Cardiac muscle cell (in vitro differentiated cells and primary cell): ENCODE measurements around the gene IRX2. TPM values are rescaled to one million over a fixed set of nuclear protein-coding genes. Genes with fewer than 3 reads are reported as not detected.

Source experiments
- DNase-seq, 2 donors: peaks; one replicate each; pipeline versions ENCODE4 v3.0.0 to v3.0.0-alpha.2; 2010 to 2017; ENCODE audit warnings: low read depth in 1 of 2, low spot score in 1 of 2
- H3K27ac ChIP-seq: fragments of 200-600 bp; sonication (generic); 2 replicates; pipeline ENCODE4 v1.5.1; 2016
- H3K27me3 ChIP-seq: fragments of 200-600 bp; sonication (generic); 2 replicates; pipeline ENCODE4 v1.6.0; 2016; ENCODE audit warnings: control low read depth
- H3K36me3 ChIP-seq: fragments of 200-600 bp; sonication (generic); 2 replicates; pipeline ENCODE4 v1.5.1; 2016; ENCODE audit warnings: control low read depth
- H3K4me1 ChIP-seq: fragments of 200-600 bp; sonication (generic); 2 replicates; pipeline ENCODE4 v1.8.1; 2017; ENCODE audit warnings: low read depth, mild to moderate bottlenecking, mixed run types
- H3K4me3 ChIP-seq: fragments of 200-600 bp; sonication (generic); 2 replicates; pipeline ENCODE4 v1.5.1; 2016; ENCODE audit warnings: mild to moderate bottlenecking
- H3K9me3 ChIP-seq: fragments of 200-600 bp; sonication (generic); 2 replicates; pipeline ENCODE4 v1.5.1; 2017; ENCODE audit warnings: low read depth, mild to moderate bottlenecking, control low read depth
- CTCF ChIP-seq: IDR thresholded peaks from 2 replicates; pipeline ENCODE4 v1.5.1; 2012; ENCODE audit warnings: low read depth, mild to moderate bottlenecking, low read length
- polyA plus RNA-seq: library from polyadenylated mRNA; unstranded; fragments of >200 nt; fragmentation: Nextera tagmentation; extraction: Ambion mirVana; gene quantifications from 2 replicates; pipeline ENCODE4 v1.2.1, GENCODE V29; 2016
- total RNA-seq: library from RNA; depleted of rRNA; stranded (reverse); fragments of >200 nt; gene quantifications from 2 replicates; pipeline ENCODE4 v1.2.3, GENCODE V29; 2016

IRX2 gene
- total and polyA plus RNA-seq, 2 experiments from 2014 or later = 55.2 to 122 TPM

DNA sequence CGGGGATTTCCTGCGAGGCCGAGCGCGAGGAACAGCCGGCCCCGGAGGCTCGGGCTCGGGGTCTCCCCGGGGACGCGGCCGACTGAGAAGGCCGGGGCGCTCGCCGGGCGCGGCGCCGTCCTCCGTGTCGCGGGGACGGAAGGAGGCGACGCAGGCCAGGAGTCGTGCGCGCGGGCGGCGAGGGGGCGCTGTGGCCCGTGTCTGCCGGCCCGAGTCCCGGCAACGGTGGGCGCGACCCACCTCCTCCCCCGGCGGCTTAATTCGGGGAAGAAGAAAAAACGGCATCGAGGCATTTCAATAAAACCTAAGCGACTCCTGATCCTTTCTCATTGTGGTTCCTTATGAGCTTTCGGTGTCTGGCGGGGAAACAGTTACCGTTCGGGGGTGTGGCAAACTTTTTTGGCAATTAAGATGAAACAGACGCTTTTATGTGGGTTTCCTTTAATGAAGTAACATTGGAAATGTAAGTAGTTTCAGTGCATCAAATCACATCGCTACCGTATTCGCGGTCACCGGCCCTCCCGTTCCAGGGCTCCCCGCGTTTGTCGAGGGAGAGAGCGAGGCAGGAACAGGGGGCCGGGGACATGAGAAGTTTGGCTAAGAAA lies 3.7 kb upstream of the IRX2 start:
- peaks cover 18% of the 10 kb centered on the region for H3K4me1 ChIP-seq
- DNase-seq = peak in 1 of 2 donors; percentile 75
- H3K27me3 ChIP-seq = peaks cover 32% of the 10 kb centered on the region

GRCh38 chr5:2754581-2755075 lies 3.2 kb upstream of the IRX2 start:
- Histone ChIP-seq H3K27me3 (peaks cover 32% of the 10 kb centered on the region), H3K4me3 (peak overlapping the region; percentile 54), H3K4me1 (peaks cover 18% of the 10 kb centered on the region), H3K36me3 (no peaks in the 10 kb centered on the region), H3K27ac (peak overlapping the region; percentile 75), H3K9me3 (no peaks in the 10 kb centered on the region)
- no peak for TF ChIP-seq CTCF
- DNase-seq = peak in 1 of 2 donors; percentile 59

More for the DNA sequence above, 3.7 kb upstream of the IRX2 start:
- H3K27ac ChIP-seq = peak overlapping the region; percentile 75
- no peaks in the 10 kb centered on the region for H3K36me3 ChIP-seq
- peak overlapping the region; percentile 53 for H3K4me3 ChIP-seq
- TF ChIP-seq CTCF = no peak
- H3K9me3 ChIP-seq = no peaks in the 10 kb centered on the region

GRCh38 chr5:2753452-2754420 lies 2.3 kb upstream of the IRX2 start:
- TF ChIP-seq CTCF = no peak
- H3K27ac ChIP-seq = peak overlapping the region; percentile 91
- peaks cover 18% of the 10 kb centered on the region for H3K4me1 ChIP-seq
- DNase-seq = peak in 1 of 2 donors; percentile 30
- H3K9me3 ChIP-seq = no peaks in the 10 kb centered on the region
- H3K27me3 ChIP-seq = peaks cover 32% of the 10 kb centered on the region
- H3K36me3 ChIP-seq = peaks cover 8% of the 10 kb centered on the region
- H3K4me3 ChIP-seq = peak overlapping the region; percentile 54

- Histone ChIP-seq H3K27ac (peak overlapping the region; percentile 91), H3K36me3 (peaks cover 13% of the 10 kb centered on the region), H3K4me3 (peak overlapping the region; percentile 54), H3K27me3 (peaks cover 26% of the 10 kb centered on the region), H3K9me3 (no peaks in the 10 kb centered on the region), H3K4me1 (peaks cover 19% of the 10 kb centered on the region)
- no peak for TF ChIP-seq CTCF
- DNase-seq = peak in 1 of 2 donors; percentile 63
These were observed 1.5 kb upstream of the IRX2 start for GRCh38 chr5:2752821-2753439.

DNA sequence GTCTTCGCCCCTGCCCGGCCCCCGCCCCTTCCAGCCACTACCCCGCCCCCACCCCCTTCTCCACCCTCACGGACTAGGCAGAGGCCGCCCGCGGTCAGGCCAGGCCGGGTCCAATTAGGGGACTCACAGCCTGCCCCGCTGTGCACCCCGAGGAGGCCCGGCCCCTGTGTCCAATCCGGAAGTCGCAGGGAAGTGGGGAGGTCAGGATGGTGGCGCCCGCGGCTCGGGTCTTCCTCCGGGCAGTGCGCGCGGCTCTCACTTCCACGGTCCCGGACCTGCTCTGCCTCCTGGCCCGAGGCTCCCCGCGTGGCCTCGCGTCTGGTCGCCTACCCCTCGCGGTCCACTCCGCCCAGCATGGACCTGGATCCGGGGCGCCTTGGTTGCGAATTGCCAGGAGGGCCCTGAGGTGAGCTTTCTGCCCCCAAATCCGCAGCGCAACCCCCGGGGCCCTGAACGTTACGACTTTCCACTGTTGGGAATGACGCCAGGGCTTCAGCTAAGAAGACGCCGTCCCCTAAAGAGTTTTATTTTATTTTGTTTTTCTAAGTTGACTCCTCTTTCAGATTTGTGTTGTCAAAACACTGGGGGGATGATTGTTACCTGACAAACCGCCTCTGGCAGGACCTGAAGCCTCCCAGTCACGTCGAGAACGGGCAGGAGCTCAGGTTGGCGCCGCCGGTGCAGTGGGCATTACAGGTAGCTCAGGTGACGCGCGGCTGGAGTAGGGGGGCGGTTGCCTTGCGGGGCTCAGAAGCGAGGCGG lies 763 bp upstream of the IRX2 start:
- Histone ChIP-seq H3K4me1 (peaks cover 21% of the 10 kb centered on the region), H3K27ac (peak overlapping the region; percentile 91), H3K36me3 (peaks cover 17% of the 10 kb centered on the region), H3K9me3 (no peaks in the 10 kb centered on the region), H3K4me3 (peak overlapping the region; percentile 54), H3K27me3 (peaks cover 20% of the 10 kb centered on the region)
- DNase-seq = no peak
- no peak for TF ChIP-seq CTCF
